ENCODE results near the gene HEPACAM. TPM values are rescaled to one million over a fixed set of nuclear protein-coding genes. Genes with fewer than 3 reads are reported as not detected.

HEPACAM gene
- total RNA-seq, 1 experiment from 2014 or later = not detected

DNA sequence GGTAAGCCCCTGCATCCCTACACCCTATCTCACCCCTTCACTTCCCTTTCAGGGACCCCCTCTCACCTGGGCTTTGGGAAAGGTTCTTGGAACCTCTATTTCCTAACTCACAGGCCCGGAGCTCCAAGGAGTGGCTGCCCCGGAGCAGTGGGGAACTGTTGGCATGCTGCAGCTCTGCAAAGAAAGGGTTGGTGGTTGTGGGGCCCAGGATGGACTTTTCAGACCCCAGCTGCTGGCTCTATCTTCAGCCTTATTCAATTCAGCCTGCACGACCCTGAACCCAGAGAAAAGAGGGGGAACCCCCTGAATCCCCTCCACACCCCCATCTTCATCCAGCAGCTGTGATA, 48.2 kb downstream of the HEPACAM start:
- TF ChIP-seq, protein P1, sequence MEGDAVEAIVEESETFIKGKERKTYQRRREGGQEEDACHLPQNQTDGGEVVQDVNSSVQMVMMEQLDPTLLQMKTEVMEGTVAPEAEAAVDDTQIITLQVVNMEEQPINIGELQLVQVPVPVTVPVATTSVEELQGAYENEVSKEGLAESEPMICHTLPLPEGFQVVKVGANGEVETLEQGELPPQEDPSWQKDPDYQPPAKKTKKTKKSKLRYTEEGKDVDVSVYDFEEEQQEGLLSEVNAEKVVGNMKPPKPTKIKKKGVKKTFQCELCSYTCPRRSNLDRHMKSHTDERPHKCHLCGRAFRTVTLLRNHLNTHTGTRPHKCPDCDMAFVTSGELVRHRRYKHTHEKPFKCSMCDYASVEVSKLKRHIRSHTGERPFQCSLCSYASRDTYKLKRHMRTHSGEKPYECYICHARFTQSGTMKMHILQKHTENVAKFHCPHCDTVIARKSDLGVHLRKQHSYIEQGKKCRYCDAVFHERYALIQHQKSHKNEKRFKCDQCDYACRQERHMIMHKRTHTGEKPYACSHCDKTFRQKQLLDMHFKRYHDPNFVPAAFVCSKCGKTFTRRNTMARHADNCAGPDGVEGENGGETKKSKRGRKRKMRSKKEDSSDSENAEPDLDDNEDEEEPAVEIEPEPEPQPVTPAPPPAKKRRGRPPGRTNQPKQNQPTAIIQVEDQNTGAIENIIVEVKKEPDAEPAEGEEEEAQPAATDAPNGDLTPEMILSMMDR (conservative IDR thresholded peaks at IDR 0.05; ENCODE audit: low read depth, low read length) = no peak
- TF ChIP-seq EZH2 (IDR thresholded peaks at IDR 0.05; ENCODE audit: borderline replicate concordance, low read depth, low read length, poor library complexity, severe bottlenecking) = no peak
- CTCF ChIA-PET = no interaction called here
- Histone ChIP-seq H3K27me3 (replicated peaks; ENCODE audit: insufficient read depth, low read depth, low read length, poor library complexity) (peaks cover 34% of the 10 kb centered on the region), H3K4me3 (ENCODE audit: low read depth, low read length, poor library complexity, severe bottlenecking) (no peak overlapping the region), H3K9me3 (ENCODE audit: low read depth, low read length, poor library complexity, severe bottlenecking) (no peaks in the 10 kb centered on the region), H3K27ac (ENCODE audit: low read depth, low read length, poor library complexity, severe bottlenecking) (no peak overlapping the region), H3K36me3 (ENCODE audit: insufficient read depth, low read length, poor library complexity, severe bottlenecking) (no peaks in the 10 kb centered on the region), H3K4me1 (ENCODE audit: insufficient read depth, low read length, poor library complexity, severe bottlenecking) (no peaks in the 10 kb centered on the region)
- intact Hi-C loops (cut with micrococcal nuclease; ENCODE audit: unreplicated experiment) = no loop called here
- POLR2A ChIA-PET (ENCODE audit: low non-redundant PET) = no interaction called here
- DNase-seq (ENCODE audit: low spot score) = no peak
- no TSS peak for BruUV-seq (replicated peaks)

- ChIA-PET POLR2A (ENCODE audit: low non-redundant PET) (no interaction called here), CTCF (no interaction called here)
- no peaks in the 10 kb centered on the region for H3K36me3 ChIP-seq (ENCODE audit: insufficient read depth, low read length, poor library complexity, severe bottlenecking)
- intact Hi-C loops (cut with micrococcal nuclease; ENCODE audit: unreplicated experiment) = no loop called here
- H3K9me3 ChIP-seq (ENCODE audit: low read depth, low read length, poor library complexity, severe bottlenecking) = no peaks in the 10 kb centered on the region
- DNase-seq (ENCODE audit: low spot score) = no peak
- no peaks in the 10 kb centered on the region for H3K4me1 ChIP-seq (ENCODE audit: insufficient read depth, low read length, poor library complexity, severe bottlenecking)
- TF ChIP-seq, protein P1 (conservative IDR thresholded peaks at IDR 0.05; ENCODE audit: low read depth, low read length) = no peak
- TF ChIP-seq EZH2 (IDR thresholded peaks at IDR 0.05; ENCODE audit: borderline replicate concordance, low read depth, low read length, poor library complexity, severe bottlenecking) = no peak
- H3K27ac ChIP-seq (ENCODE audit: low read depth, low read length, poor library complexity, severe bottlenecking) = no peak overlapping the region
- peaks cover 34% of the 10 kb centered on the region for H3K27me3 ChIP-seq (replicated peaks; ENCODE audit: insufficient read depth, low read depth, low read length, poor library complexity)
- BruUV-seq (replicated peaks) = no TSS peak
- no peak overlapping the region for H3K4me3 ChIP-seq (ENCODE audit: low read depth, low read length, poor library complexity, severe bottlenecking)
These were observed 48.7 kb downstream of the HEPACAM start for GRCh38 chr11:124886978-124887666.

- Histone ChIP-seq H3K4me3 (ENCODE audit: low read depth, low read length, poor library complexity, severe bottlenecking) (no peak overlapping the region), H3K9me3 (ENCODE audit: low read depth, low read length, poor library complexity, severe bottlenecking) (no peaks in the 10 kb centered on the region), H3K4me1 (ENCODE audit: insufficient read depth, low read length, poor library complexity, severe bottlenecking) (no peaks in the 10 kb centered on the region), H3K27ac (ENCODE audit: low read depth, low read length, poor library complexity, severe bottlenecking) (no peak overlapping the region), H3K36me3 (ENCODE audit: insufficient read depth, low read length, poor library complexity, severe bottlenecking) (no peaks in the 10 kb centered on the region), H3K27me3 (replicated peaks; ENCODE audit: insufficient read depth, low read depth, low read length, poor library complexity) (peaks cover 34% of the 10 kb centered on the region)
- ChIA-PET POLR2A (ENCODE audit: low non-redundant PET) (no interaction called here), CTCF (no interaction called here)
- DNase-seq (ENCODE audit: low spot score) = no peak
- intact Hi-C loops (cut with micrococcal nuclease; ENCODE audit: unreplicated experiment) = no loop called here
- TF ChIP-seq EZH2 (IDR thresholded peaks at IDR 0.05; ENCODE audit: borderline replicate concordance, low read depth, low read length, poor library complexity, severe bottlenecking) = no peak
- TF ChIP-seq, protein P1 (conservative IDR thresholded peaks at IDR 0.05; ENCODE audit: low read depth, low read length) = no peak
- no TSS peak for BruUV-seq (replicated peaks)
These were observed 49.4 kb downstream of the HEPACAM start for GRCh38 chr11:124886476-124886875.
